ENCODE data around the gene NKX2-2.
"Not testable (repeated sequence)": the region's sequence is repeated elsewhere in the genome, so short reads cannot be mapped to it uniquely, and the experiment has no call there.

Gene NKX2-2

DNA sequence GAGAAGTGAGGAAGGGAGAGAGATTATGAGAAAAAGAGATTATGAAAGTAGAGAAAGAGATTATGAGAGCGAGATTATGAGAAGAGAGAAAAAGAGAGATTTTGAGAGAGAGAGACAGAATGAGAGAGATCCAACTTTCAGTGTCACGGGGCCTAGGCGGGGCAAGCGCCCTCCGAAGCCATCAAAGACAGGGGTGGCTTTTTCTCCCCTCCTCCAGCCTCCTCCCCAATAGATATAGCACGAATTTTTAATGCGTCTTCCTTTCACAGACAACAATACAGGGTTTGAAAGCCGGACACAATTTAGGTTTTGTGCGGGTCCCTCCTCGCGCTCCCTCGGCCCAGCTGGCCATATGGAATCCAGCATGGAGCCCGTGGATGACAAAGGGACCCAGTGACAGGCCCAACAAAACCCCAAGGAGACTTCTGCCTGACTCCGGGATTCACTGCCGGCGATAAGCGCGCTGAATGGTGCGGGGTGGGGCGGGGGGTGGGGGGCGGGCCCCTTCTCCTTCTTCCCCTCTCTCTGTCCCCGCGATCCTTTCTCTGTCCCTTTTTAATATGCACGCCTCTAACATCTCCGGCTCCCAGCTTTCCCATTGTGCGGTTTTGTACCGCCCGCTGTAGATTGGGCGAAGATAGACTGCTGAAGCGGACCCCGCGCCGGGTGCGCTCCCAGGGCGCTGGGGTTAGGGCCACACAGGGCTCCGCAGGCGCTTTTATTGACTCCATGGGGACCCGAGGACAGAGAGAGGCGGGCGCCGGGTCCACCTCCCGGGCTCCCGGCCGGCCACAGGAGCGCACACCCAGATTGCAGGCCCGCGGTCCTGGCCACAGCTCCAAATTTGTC is 5.4 kb downstream of the NKX2-2 start:
- no peak for DNase-seq

DNA sequence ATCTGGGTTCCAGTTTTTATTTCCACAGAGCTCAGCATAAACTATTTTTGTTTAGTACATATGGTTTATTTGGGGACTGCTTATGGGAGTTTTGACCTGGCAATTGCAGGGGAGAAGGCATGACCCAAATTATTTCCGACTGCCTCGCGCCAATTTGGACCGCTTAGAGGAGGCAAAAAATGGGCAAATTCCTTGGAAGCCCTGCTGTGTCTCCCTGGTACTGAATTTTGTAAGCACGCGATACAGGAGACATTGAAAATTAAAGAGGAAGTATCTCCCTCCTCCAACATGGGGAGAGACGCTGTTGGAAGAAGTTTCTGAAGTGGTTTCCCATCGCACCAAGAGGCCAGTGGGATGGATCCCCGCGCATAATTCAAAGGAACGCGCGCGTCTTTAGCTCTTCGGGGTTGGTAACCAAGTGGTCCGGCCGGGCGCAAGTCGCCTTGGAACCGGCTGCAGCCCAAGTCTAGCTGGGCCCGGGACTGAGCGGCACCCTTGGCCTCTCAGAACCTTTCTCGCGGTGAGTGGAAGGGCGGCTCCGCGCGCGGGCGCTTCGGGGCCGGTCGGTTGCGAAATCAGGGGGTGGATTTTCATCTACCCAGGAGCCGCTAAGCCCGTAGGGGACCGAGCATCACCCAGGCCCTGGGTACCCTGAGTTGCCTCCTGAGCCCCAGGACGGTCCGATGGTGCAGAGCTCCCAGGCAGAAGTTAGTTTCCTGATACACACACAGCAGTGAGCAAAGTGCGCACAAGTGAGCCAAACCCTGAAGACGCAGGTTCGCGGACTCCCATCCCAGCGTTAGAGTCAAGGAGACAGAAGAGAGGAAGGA is 6.2 kb downstream of the NKX2-2 start:
- no peak for DNase-seq

DNA sequence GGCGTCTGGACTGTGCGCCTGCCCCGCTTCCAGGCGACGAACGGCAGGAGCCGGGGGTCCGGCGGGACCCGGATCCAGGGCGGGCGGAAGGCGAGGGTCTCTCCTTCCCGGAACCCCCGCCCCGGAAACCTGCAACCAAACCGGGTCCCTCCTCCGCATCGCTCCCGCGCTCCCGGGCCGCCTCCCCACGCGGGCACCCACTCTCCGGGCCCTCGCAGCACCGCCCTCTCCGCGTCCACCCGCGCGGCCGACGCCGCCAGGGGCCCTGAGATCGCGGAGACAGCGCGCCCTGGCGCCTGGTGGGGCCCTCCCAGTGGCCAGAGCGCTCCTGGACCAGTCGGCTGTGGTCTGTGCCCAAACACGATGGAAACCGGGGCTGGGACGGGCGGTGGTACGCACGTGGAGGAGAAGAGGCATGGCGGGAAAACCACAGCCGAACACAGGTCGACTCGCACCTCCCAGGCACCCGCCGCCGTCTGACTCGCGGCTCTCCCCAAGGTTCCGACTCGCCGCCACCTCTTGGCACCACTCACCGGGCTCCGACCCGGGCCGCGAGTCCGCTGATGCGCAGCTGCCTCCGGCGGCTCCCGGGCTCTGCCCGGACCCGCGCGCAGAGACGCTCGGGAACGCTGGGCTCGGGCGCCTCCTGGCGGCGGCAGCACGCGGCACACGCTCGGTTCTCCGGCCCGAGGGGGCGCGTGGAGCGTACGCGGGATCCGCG is 7.9 kb downstream of the NKX2-2 start:
- peak; percentile 59 for DNase-seq

DNA sequence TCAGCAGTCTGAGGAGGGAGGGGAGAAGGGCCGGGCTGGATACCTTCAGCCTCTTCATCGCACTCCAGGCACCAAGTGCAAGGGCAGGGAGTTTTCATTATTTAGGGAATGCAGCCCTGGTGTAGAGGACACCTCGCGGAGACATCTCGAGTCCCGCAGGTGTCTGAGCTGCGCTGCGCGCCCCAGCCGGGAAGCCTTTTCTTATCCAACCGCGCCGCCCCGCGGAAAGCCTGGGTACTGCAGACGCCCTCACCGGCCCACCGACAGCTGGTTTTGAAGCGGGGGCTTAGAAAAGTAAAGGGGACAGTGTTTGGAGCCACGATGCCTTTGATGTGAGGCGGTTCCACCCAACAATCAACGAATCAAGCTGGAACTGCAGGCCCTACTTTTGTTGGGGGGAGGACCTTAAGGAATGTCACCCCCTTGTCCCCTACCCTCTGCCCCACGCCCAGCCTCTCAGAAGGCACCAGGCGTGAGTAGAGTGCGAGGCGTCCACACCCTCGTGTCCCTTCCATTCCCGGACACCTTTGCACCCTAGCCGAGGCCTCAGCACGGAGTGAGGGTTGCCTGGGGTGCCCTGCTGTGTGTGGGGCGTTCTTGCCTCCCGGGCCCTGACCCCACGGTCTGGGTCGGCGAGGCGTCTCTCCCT is 8.6 kb downstream of the NKX2-2 start:
- peak; percentile 30 for DNase-seq

DNA sequence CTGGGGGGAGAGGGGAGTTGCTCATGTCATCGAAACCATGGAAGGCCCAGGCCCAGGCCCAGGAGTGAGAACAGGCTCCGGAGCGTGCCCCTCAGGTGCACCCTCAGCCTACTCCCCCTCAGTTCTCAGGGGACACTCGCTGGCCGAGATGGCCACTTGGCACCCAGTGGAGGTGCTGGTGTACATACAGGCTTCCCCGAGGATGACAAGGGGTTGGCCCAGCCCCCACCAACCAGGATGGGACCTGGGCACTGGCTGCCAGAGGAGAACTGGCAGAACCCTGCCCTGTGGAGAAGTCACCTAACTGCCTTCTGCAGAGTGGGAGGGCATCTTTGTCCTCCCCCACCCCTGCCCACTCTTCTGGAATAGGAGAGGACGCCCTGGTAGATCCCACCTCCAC is 9.5 kb downstream of the NKX2-2 start:
- no peak for DNase-seq

DNA sequence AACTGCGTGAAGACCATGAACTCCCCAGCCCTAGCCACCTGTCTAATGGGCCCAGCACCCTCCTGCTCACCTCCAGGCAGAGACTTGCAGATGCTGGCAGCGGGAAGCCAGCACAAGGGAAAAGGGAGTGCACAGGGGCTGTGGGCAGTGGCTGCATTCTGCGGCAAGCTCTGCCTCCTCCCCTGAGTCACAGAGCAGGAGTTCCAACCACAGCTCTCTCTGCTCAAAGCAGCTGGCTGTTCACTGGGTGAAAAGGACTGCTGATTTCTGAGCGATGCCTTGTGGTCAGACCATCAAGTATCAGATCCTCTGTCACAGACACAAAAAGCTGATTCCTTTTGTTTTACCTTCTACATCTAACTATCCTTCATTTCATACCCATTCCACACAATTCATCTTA is 10.5 kb downstream of the NKX2-2 start:
- no peak for DNase-seq

DNA sequence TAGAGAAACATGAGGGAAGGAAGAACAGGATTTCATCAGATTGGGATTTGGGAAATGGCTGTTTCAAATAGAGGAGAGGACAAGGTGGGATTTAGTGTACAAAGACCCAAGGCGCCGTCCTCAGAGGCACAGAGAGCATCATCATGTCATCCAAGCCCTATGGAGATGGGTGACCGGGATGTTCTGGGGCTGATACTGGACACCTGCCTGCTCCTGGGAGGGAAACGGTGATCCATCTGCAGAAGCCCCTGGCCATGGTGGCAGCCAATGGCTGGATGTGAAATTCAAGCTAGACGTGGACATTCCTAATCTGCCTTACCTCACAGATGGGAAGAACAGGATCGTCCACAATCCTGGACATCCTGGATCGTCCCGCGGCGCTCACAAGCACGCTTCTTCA is 12.7 kb downstream of the NKX2-2 start:
- no peak for DNase-seq

DNA sequence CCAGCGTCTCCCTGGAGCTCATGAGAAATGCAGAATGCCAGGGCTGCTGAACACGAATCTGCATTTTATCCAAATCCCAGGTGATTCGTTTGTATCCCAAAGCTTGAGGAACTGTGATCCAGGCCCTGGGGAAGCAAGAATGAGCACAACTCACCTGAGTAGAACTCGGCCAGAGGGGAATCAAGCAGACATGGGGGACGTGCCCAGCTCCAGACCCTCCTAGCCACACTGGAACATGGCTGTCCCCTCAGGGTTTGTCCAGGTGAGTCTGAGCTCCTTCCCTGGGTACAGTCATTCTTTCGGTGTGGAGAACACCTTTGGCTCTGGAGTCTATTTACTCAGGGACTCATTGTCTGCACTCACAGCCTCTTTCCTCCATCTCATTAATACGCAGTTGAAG is 13.3 kb downstream of the NKX2-2 start:
- DNase-seq, result no peak

DNA sequence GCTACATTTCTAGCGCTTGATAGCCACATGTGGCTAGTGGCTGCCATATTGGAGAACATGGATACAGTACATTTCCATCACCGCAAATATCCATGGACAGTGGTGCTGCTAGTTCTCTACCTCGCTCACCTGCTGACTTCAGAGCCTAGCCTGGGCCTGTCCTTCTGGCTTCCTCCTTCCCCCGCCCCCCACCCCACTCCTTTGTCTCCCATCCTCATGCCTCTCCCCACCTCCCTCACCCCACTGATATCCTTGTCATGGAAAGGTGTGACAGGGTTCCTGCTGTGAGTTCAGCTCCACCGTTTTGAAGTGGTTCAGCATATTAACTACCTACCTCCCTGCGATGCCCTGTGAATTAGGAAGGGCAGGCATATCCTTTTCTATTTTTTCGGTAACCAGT is 14.2 kb downstream of the NKX2-2 start:
- no peak for DNase-seq

DNA sequence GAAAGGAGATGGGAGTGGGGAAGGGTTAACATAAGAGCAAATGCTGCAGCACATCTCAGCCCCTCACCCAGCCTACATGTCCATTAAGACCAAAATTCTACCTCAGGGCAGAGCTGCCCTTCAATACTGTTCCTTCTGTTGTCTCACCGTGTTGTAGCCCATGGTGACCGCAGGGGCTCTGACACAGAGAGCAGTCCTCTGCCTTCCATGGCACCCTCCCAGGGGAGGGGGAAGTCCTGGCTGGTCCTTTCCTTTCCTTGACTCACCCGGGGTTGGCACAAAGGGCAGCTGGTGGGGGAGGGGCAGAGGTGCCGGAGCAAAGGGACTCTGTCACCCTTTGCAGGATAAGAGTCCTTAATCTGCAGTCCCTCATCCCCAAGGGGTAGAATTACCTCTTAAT is 15.2 kb downstream of the NKX2-2 start:
- DNase-seq, result no peak

DNA sequence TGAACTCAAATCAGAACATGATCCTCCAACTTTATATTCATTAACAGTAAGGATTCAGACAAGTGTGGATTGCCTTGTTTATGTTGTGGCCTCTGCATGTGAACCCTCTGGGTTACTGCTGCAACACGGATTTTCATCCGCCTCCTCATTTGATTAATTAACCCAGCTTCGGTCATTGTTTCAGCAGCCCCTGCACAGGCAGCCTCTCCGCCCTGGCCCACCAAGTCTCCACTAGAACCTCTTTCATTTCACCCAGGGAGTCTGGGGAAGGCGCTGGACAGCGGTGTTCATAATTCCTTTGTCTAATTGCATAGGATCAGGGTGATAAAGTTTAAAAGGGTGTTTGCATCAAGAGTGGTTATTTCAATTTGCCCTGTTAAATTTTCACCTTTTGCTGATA is 15.7 kb downstream of the NKX2-2 start:
- DNase-seq, result no peak

DNA sequence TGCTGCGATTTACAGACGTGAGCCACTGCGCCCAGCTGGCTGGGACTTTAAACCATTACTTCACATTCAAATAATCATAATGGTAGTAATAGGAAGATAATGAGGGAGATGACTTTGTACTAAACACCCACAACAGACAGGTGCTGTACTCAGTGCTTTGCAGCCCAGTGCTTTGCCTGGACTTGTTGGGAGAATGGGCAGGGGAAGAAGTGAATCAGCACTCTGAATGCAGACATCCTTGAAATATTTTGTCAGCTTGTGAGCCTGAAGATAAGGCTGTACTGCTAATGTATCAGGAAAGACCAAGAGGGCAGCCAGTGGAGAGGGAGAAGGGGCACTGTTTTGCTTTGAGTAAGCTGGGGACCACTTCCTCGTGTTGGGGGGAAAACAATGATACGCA is 17.4 kb downstream of the NKX2-2 start:
- DNase-seq, result no peak

DNA sequence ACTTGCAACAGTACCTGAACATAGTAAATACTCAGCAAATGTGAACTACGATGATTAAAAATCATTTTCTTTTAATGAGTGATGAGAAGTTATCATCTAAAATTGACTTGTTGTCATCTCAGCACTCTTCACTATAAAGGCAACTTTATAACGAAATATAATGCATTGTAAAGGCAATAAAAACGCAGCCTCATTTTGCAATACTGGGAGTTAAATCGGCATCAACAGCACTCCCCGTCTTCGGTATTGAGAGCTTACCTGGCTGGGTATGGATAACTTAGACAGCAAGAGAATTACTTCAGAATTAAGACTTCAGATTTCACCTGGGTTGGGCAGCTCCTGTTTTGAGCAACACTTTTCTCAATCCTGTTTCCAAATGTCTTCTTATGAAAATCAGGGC is 20.8 kb downstream of the NKX2-2 start:
- DNase-seq, result no peak

DNA sequence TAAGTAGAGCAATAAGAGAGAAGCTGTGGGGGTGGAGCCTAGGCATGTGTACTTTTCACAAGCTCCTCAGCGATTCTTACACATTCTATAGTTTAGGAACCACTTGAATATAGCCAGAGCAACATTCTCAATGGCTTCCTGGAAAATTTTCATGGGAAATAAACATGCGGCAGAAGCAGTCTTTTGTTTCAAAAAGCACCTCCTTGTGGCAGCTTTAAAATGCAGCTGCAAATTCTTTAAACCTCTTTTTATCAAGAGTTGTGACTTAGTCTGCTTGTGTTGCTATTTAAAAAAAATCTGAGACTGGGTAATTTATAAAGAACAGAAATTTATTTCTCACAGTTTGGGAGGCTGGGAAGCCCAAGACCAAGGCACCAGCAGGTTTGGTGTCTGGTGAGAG is 23.8 kb downstream of the NKX2-2 start:
- no peak for DNase-seq

DNA sequence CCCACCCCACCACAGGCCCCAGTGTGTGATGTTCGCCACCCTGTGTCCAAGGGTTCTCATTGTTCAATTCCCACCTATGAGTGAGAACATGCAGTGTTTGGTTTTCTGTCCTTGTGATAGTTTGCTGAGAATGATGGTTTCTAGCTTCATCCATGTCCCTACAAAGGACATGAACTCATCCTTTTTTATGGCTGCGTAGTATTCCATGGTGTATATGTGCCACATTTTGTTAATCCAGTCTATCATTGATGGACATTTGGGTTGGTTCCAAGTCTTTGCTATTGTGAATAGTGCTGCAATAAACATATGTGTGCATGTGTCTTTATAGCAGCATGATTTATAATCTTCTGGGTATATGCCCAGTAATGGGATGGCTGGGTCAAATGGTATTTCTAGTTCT is 33.7 kb downstream of the NKX2-2 start:
- not testable (repeated sequence) for DNase-seq

DNA sequence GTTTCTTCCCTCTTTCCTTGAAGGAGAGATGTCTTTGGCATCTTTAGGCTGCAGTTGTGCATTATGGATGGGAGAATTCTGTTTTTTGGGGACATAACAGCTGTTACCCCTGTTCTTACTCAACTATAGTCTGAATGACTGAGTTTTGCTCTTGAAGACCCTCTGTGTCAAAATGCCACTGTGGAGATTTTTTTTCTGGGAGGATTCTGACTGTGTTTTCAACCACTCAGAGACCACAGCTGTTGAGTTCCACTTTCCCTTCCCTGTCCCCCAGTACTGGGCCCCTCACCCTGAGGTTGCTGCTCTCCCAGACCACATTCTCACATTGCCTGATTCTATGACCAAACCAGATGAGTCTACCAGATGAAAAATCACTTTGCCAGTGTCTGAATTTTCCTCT is 48.1 kb downstream of the NKX2-2 start:
- DNase-seq, result no peak

DNA sequence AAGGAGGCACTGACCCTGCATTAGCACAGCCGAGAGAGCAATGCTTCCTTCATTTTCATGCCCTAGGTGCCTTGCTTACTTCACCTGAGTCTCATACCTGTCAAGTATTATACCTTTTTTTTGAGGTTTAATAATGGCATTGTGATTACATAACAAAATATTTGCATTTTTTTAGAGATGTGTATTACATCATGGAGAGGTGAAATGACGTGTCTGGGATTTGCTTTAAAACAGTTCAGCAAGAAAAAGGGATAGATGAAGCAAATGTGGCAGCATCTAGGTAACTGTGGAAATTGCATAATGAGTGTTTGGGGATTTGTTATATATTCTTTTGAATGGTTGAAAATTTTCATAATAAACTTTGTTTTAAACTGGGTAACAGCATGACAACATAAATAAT is 48.9 kb downstream of the NKX2-2 start:
- DNase-seq, result no peak
